DLD1 (cell line): ENCODE data around the gene SLC17A2.

Experiments
- in situ Hi-C: cut with HindIII; loops from 2 replicates; pipeline ENCODE4 v1.10.0; 2017; ENCODE audit warnings: low sequenced_read_pairs

The SLC17A2 gene

DNA sequence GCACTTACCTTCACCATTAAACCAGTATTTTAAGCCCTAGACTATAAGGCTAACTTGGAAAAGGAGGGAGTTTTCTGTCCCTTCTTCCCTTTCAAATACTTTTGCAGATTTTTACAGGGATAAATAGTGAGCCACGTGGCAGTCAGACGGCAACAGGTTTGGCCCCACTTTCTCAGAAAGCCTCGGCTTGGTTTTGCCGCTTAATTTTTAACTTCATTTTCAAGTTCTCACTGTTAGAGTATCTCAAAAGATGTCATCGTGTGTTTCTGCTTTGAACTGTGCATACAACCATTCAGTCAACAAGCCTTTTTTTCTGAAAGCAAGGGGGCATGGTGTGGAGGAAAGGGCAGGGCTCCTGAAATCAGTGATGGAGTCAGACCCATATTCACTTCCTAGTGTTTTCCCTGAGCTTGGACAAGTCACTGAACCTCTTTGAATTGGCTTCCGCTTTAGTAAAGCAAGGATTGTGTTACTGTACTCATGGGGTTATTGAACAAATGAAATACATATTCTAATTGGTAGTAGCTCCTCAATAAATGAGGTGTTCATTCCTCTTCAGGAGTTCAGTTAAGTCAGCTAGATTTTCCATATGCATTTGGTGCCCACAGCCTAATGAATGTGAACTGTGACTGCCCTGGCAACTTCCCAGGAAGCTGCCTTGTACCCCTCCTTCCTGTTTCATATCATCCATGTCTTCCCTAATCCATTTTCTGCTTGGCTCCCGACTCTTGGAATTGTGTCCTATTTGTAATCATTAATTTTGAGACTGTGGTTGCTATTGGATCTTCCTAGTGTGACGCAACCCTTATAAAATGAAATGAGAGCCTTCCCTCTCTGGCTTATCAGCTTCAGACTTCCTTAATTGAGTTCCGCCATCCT lies at the start of gene SLC17A2:
TSS of gene SLC17A2 (minus strand) at position 160 of the 879 bp plus-strand sequence. CDS start 4,895 bp downstream, outside the sequence.
- in situ Hi-C loops = no loop called here

- in situ Hi-C loops = no loop called here
Measured at GRCh38 chr6:25975923-25976560, 45.6 kb upstream of the SLC17A2 start.

- in situ Hi-C loops = no loop called here
Measured at GRCh38 chr6:25973923-25974555, 43.5 kb upstream of the SLC17A2 start.

DNA sequence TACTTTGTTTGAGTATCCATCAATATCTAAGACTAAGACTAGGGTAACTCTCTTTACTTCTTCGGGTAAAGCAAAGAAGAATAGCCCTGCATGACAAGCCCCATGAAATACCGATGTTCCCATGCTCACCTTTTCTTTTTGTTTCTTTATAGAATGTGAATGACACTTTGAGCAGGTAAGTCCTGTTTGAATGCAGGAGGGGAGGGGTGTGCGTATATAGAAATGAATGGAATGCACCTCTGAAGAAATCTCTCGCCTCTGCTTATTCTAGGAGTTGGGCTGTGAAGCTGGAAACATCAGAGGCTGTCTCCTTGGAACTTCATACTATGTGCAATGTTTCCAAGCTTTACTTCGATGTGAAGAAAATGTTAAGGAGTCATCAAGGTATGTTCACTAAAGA lies 42.4 kb upstream of the SLC17A2 start:
- in situ Hi-C loops = no loop called here

GRCh38 chr6:25972128-25972527 lies 41.6 kb upstream of the SLC17A2 start:
- in situ Hi-C loops = no loop called here

DNA sequence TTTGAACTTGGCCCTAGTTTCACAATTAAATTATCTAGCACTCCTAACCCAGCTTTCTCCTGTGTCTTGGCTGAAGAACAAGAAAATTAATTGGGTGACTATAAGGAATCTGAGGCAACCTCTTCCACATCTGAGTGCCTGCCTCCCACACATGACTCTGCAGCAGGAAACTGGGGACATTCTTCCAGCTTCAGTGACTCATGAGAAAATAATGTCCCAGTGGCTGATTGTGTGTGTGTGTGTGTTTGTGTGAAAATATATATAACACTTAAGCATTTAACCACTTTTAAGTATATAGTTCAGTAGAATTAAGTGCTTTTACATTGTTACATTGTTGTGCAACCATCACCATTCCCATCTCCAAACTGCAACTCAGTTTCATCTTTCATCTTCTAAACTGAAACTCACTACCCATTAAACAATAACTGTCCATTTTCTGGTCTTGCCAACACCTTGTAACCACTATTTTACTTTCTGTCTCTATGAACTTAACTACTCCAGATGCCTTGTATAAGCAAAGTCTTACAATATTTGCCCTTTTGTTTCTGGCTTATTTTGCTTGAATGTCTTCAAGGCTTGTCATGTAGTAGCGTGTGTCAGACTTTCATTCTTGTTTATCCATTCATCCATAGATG lies 40.8 kb upstream of the SLC17A2 start:
- in situ Hi-C loops = no loop called here

GRCh38 chr6:25968769-25969168 lies 38.3 kb upstream of the SLC17A2 start:
- in situ Hi-C loops = no loop called here

DNA sequence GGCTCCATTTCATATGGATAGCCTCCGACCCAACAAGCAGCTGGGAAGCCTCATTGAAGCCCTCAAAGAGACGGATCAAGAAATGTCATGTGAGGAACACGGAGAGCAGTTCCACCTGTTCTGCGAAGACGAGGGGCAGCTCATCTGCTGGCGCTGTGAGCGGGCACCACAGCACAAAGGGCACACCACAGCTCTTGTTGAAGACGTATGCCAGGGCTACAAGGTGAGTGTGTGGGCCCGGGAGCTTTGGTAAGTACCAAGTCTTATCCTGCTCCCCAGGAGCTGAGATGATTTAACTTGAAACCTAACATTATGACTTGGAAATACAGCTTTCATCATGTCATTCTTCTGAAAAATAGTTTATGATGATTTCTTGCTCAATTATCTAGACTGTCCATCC lies 36.2 kb upstream of the SLC17A2 start:
- in situ Hi-C loops = no loop called here

DNA sequence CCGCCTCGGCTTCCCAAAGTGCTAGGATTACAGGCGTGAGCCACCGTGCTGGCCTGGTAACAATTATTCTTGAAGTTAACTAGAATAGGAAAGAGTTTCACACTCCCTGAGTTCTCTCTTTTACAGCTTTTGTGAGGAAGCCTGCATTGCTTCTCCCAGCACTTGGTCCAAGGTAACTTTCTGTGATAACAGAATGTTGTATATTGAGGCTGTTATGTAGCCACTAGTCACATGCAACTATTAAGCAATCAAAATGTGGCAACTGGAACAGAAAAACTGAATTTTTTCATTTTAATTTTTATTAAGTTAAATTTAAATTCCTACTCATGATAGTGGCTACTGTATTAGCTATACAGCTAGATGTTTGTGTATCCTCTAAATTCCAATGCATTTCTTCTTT lies 34.6 kb upstream of the SLC17A2 start:
- in situ Hi-C loops = no loop called here

- in situ Hi-C loops = no loop called here
Measured at GRCh38 chr6:25963426-25964123, 33.1 kb upstream of the SLC17A2 start.

GRCh38 chr6:25962149-25963127 lies 31.9 kb upstream of the SLC17A2 start, which contains the start of gene TRIM38:
TRIM38 (plus strand) TSS chr6:25962802; CDS start chr6:25966523, 3,721 bp downstream.
- in situ Hi-C loops = no loop called here

GRCh38 chr6:25961619-25962148 lies 31.2 kb upstream of the SLC17A2 start:
- in situ Hi-C loops = no loop called here

DNA sequence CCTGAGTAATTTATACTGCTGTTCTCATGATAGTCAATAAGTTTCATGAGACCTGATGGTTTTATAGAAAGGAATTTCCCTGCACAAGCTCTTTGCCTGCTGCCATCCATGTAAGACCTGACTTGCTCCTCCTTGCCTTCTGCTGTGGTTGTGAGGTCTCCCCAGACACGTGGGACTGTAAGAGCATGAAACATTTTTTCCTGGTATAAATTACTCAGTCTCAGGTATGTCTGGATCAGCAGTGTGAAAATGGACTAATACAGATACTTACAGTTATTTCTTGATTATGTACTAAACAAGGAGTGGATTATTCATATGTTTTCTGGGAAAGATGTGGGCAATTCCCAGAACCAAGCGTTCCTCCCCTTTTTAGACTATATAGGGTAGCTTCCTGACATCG lies 30.2 kb upstream of the SLC17A2 start:
- in situ Hi-C loops = no loop called here

DNA sequence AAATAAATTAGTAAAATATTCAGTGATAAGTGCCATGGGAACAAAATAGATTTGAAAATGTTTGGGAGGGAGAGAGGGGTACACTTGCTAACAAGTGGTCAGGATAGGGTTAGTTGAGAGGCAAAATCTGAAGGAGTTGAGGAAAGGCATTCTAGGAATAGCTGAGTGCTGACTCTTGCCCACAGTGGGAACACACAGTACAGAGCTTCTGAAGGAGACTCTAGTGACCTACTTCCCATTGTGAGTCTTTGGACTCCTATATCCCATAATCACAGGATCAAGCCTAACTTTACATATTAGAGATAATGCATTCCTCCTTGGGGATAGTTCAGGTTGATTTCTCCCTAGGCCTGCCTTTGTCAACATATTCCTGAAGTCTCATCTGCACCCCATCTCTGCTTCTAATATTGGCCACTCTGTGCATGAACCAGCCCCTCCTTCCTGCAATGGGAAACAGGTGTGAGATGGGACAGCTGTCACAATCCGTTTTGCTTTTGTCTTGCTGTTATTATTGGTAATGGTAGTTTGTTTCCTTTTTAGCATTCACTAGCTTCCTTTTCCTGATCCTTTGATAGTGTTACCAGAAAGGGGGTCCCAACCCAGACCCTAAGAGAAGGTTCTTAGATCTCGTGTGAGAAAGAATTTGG lies 29.5 kb upstream of the SLC17A2 start:
- in situ Hi-C loops = no loop called here

- in situ Hi-C loops = no loop called here
Measured at GRCh38 chr6:25958700-25959162, 28.2 kb upstream of the SLC17A2 start.

- in situ Hi-C loops = no loop called here
Measured at GRCh38 chr6:25956226-25956625, 25.7 kb upstream of the SLC17A2 start.

GRCh38 chr6:25954756-25955155 lies 24.3 kb upstream of the SLC17A2 start:
- in situ Hi-C loops = no loop called here

- in situ Hi-C loops = no loop called here
Measured at GRCh38 chr6:25953733-25954132, 23.2 kb upstream of the SLC17A2 start.

DNA sequence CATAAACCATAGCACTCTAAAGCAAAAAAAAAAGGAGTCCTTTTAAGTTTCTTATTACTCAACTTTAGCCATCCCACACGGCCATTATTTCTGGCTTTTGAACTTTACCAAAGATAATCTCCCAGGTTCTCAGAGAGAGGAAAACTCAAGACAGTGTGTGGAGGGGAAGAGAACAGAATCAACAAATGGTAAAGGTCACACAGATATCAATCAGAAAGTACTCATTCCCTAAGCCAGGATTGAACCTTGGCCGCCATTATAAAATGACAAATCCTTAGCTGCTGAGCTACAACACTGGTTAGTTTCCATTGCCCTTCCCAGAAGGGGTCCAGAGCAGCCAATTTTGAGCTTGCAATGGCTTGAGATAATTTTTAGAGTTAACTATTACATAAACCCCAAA lies 22.0 kb upstream of the SLC17A2 start:
- in situ Hi-C loops = no loop called here
